NB4 (cell line): ENCODE results near the gene SIM2.

Experiments used
- CTCF ChIP-seq: IDR thresholded peaks from one replicate; pipeline ENCODE4 v1.5.1; 2012; ENCODE audit warnings: low read depth, low read length
- MAX ChIP-seq: IDR thresholded peaks from 2 replicates; pipeline ENCODE4 v1.6.1; 2011; ENCODE audit warnings: low read depth, low read length
- MYC ChIP-seq: IDR thresholded peaks from 2 replicates; pipeline ENCODE4 v1.6.1; 2011; ENCODE audit warnings: low read depth, low read length
- POLR2A ChIP-seq: IDR thresholded peaks from 2 replicates; pipeline ENCODE4 v1.6.1; 2011; ENCODE audit warnings: mild to moderate bottlenecking; ENCODE audit not compliant: insufficient read length; ENCODE audit errors: extremely low read depth

- TF ChIP-seq CTCF (no peak), POLR2A (no peak), MYC (no peak), MAX (no peak)
Observed at GRCh38 chr21:36708286-36709029, 9.5 kb downstream of the SIM2 start.
